Natural killer cell (primary cell): ENCODE data around the gene FHOD1. TPM values are rescaled to one million over a fixed set of nuclear protein-coding genes. Genes with fewer than 3 reads are reported as not detected.

ENCODE experiments used
- ATAC-seq, 3 donors: fragments of 150-1000 bp in 2 of 3; fragments of 200-7000 bp in 1 of 3; cut with Tn5 transposase; 1 replicate in 1 of 3; 2 replicates in 2 of 3; pipeline ENCODE4 v1.10.0; 2021; ENCODE audit warnings: mild to moderate bottlenecking in 2 of 3, moderate library complexity in 2 of 3
- DNase-seq, 2 donors: peaks; one replicate each; pipeline versions ENCODE4 v3.0.0 to v3.0.0-alpha.2; 2013 to 2021; ENCODE audit warnings: mixed read lengths in 1 of 2
- H3K27ac ChIP-seq: one replicate; pipeline ENCODE4 v1.5.1; 2013; ENCODE audit warnings: mild to moderate bottlenecking, low read length
- H3K27me3 ChIP-seq: one replicate; pipeline ENCODE4 v1.6.1; 2013; ENCODE audit warnings: low read length; ENCODE audit not compliant: control insufficient read depth, insufficient read depth
- H3K36me3 ChIP-seq: one replicate; pipeline ENCODE4 v1.6.1; 2013; ENCODE audit warnings: low read length; ENCODE audit not compliant: control insufficient read depth, insufficient read depth
- H3K4me1 ChIP-seq: one replicate; pipeline ENCODE4 v1.6.1; 2013; ENCODE audit warnings: low read length; ENCODE audit not compliant: control insufficient read depth, insufficient read depth
- H3K4me3 ChIP-seq: one replicate; pipeline ENCODE4 v1.5.1; 2013; ENCODE audit warnings: low read length
- H3K9me3 ChIP-seq: one replicate; pipeline ENCODE4 v1.6.1; 2013; ENCODE audit warnings: low read length; ENCODE audit not compliant: control insufficient read depth, insufficient read depth
- H3K27ac Mint-ChIP-seq, 2 donors: one replicate each; pipeline ENCODE4 v1.8.0; 2022; ENCODE audit warnings: mild to moderate bottlenecking in 2 of 2, mixed read lengths in 2 of 2, moderate library complexity in 1 of 2
- H3K27me3 Mint-ChIP-seq, 2 donors: one replicate each; pipeline ENCODE4 v1.8.0; 2022; ENCODE audit warnings: low read depth in 2 of 2, mixed read lengths in 2 of 2
- H3K36me3 Mint-ChIP-seq: one replicate; pipeline ENCODE4 v1.8.0; 2022; ENCODE audit warnings: mixed read lengths
- H3K4me1 Mint-ChIP-seq, 2 donors: one replicate each; pipeline ENCODE4 v1.8.0; 2022; ENCODE audit warnings: mixed read lengths in 2 of 2
- H3K4me3 Mint-ChIP-seq: one replicate; pipeline ENCODE4 v1.8.0; 2022; ENCODE audit warnings: mild to moderate bottlenecking, moderate library complexity, mixed read lengths
- H3K9me3 Mint-ChIP-seq, 2 donors: one replicate each; pipeline ENCODE4 v1.8.0; 2022; ENCODE audit warnings: mixed read lengths in 2 of 2
- WGBS: methylation state at CpG from one replicate; pipeline ENCODE4 v1.1.7; 2013; ENCODE audit warnings: missing lambda C conversion rate; ENCODE audit not compliant: insufficient coverage; 5-methylcytosine and 5-hydroxymethylcytosine counted together
- intact Hi-C: fragments of 100-400 bp; cut with micrococcal nuclease; formaldehyde crosslinking; loops from one replicate; pipeline ENCODE4 v1.14.2; 2022
- total RNA-seq, 4 donors: library from RNA; stranded (reverse); fragments of 120-200 nt in 1 of 4; gene quantifications; one replicate each; pipeline versions ENCODE4 v1.2.3 to v1.2.4, GENCODE V29; 2013 to 2022
- TF ChIP-seq, protein P1 (sequence below): fragments of 200-600 bp; IDR thresholded peaks from one replicate; pipeline ENCODE4 v1.8.0; 2022; ENCODE audit warnings: antibody characterized with exemption

The FHOD1 gene
- total RNA-seq, 3 donors from 2014 or later (not counting 1 experiment from before 2014, with no cell fraction given) = 79.3 to 96.8 (median 89.2) TPM

DNA sequence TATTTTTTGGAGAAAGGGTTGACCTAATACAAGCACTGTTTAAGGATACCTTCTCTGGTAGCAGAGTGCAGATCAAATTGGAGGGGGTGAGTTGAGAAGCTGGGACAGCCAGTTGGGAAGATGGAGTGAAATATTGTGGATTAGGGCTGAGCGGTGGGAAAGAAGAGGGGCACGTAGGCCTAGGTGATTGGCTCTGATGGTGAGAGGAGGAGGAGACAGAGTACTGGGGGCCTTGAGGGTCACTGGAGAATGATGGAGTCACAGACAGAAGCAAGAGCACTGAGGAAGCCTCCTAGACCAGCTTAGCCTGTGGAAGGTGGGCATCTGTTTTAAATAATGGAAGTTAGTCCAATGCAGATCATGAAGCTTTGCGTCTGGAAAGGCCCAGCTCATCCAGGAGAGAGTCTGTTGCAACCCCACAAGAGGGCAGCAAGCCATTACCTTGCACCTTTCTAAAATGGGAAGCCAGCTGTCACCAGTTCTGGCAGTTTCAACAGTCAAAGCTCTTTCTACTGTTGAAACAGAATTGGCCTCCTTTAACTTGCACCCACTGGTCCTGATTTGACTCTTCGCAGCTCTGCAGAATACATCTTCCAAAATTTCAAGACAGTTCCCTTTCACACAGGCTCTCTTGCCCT is 13.3 kb upstream of the FHOD1 start:
- Histone ChIP-seq H3K9me3 (no peaks in the 10 kb centered on the region), H3K4me1 (no peaks in the 10 kb centered on the region), H3K27ac (no peak overlapping the region), H3K36me3 (no peaks in the 10 kb centered on the region), H3K27me3 (no peaks in the 10 kb centered on the region), H3K4me3 (no peak overlapping the region)
- TF ChIP-seq, protein P1, sequence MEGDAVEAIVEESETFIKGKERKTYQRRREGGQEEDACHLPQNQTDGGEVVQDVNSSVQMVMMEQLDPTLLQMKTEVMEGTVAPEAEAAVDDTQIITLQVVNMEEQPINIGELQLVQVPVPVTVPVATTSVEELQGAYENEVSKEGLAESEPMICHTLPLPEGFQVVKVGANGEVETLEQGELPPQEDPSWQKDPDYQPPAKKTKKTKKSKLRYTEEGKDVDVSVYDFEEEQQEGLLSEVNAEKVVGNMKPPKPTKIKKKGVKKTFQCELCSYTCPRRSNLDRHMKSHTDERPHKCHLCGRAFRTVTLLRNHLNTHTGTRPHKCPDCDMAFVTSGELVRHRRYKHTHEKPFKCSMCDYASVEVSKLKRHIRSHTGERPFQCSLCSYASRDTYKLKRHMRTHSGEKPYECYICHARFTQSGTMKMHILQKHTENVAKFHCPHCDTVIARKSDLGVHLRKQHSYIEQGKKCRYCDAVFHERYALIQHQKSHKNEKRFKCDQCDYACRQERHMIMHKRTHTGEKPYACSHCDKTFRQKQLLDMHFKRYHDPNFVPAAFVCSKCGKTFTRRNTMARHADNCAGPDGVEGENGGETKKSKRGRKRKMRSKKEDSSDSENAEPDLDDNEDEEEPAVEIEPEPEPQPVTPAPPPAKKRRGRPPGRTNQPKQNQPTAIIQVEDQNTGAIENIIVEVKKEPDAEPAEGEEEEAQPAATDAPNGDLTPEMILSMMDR = no peak
- peak in 1 of 2 donors; percentile 48 for DNase-seq
- 80% methylated on average over 4 of the region's 4 CpGs for WGBS
- Mint-ChIP-seq H3K9me3 (no peaks in the 10 kb centered on the region), H3K27ac (no peak overlapping the region), H3K36me3 (no peaks in the 10 kb centered on the region), H3K4me1 (no peaks in the 10 kb centered on the region), H3K27me3 (peaks cover 10 to 24% of the 10 kb centered on the region in 2 donors), H3K4me3 (no peak overlapping the region)
- intact Hi-C loops = no loop called here
- ATAC-seq = no peak

DNA sequence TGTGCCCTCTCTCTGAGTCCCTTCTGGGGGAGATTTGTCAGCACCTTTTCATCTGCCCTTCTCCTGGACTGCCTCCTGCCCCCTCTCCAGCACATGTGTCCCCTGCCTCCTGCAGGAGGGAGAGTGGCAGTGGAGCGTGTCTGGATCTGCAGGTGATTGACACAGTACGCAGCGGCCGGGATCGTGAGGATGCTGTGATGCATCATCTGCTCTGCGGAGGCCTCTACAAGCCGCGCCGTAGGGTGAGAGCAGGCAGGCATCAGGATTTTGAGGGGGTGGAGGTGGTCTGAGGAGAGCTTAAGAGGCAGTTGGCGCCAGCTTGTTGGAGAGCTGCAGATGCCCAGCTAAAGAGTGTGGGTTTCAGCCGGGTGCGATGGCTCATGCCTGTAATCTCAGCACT is 12.4 kb upstream of the FHOD1 start:
- 96% methylated on average over 12 of the region's 12 CpGs for WGBS
- no peak for ATAC-seq

DNA sequence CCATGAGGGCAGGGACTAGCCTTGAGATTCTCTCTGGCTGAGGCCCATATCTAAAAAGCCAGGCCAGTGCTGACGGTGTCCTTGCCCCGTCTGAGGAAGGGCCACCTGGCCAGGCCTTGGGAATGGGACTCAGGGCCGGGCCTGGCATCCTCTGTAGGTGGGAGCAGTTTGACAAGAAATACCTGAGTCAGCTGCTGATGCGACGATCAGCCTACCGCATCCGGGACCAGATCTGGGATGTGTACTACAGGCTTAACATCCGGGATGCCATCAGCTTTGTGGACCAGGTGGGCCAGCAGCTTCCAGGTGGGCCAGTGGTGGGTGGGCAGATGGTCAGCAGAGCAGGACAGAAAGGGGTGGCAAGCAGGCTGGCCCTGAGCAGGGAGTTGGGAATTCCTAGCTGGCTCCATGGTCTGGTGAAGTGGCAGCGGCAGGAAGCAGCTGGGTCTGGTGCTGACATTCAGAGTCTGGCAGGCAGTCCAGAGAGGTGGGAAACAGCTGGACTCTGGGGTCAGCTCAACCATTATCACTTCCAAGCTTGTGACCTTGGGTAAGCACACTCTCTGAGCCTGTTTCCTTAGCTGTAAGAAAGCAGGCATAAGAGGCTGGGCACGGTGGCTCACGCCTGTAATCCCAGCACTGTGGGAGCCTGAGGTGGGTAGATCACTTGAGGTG is 11.0 kb upstream of the FHOD1 start:
- Histone ChIP-seq H3K9me3 (no peaks in the 10 kb centered on the region), H3K4me1 (no peaks in the 10 kb centered on the region), H3K27me3 (no peaks in the 10 kb centered on the region), H3K4me3 (no peak overlapping the region), H3K36me3 (no peaks in the 10 kb centered on the region), H3K27ac (no peak overlapping the region)
- H3K9me3 Mint-ChIP-seq = no peaks in the 10 kb centered on the region
- DNase-seq = no peak
- no peak overlapping the region for H3K4me3 Mint-ChIP-seq
- ATAC-seq = no peak
- peaks cover 10 to 15% of the 10 kb centered on the region in 2 donors for H3K27me3 Mint-ChIP-seq
- TF ChIP-seq, protein P1 = no peak
- H3K27ac Mint-ChIP-seq = no peak overlapping the region
- intact Hi-C loops = no loop called here
- H3K4me1 Mint-ChIP-seq = no peaks in the 10 kb centered on the region
- H3K36me3 Mint-ChIP-seq = no peaks in the 10 kb centered on the region
- 95% methylated on average over 11 of the region's 11 CpGs for WGBS

More for the DNA sequence above, 12.4 kb upstream of the FHOD1 start:
- no peak overlapping the region for H3K27ac Mint-ChIP-seq
- no peaks in the 10 kb centered on the region for H3K36me3 Mint-ChIP-seq
- DNase-seq = no peak
- H3K4me3 Mint-ChIP-seq = no peak overlapping the region
- Histone ChIP-seq H3K27me3 (no peaks in the 10 kb centered on the region), H3K36me3 (no peaks in the 10 kb centered on the region), H3K9me3 (no peaks in the 10 kb centered on the region), H3K4me3 (no peak overlapping the region), H3K27ac (no peak overlapping the region), H3K4me1 (no peaks in the 10 kb centered on the region)
- peaks cover 10 to 24% of the 10 kb centered on the region in 2 donors for H3K27me3 Mint-ChIP-seq
- H3K4me1 Mint-ChIP-seq = no peaks in the 10 kb centered on the region
- TF ChIP-seq, protein P1 = no peak
- intact Hi-C loops = no loop called here
- no peaks in the 10 kb centered on the region for H3K9me3 Mint-ChIP-seq
